Measurements from ENCODE around the gene TACC2.
"Not testable (repeated sequence)": the region's sequence is repeated elsewhere in the genome, so short reads cannot be mapped to it uniquely, and the experiment has no call there.

TACC2 gene

GRCh38 chr10:121952226-121952625 lies 36.7 kb upstream of the TACC2 start:
- DNase-seq (ENCODE audit: low read depth) = no peak
- TF ChIP-seq CTCF (IDR thresholded peaks at IDR 0.05; ENCODE audit: low read depth, low read length, missing control alignments) = no peak
- in situ Hi-C loops (cut with HindIII; ENCODE audit: low sequenced_read_pairs) = no loop called here
- no peak overlapping the region for H3K4me3 ChIP-seq (ENCODE audit: low read depth, low read length)

- no peak overlapping the region for H3K4me3 ChIP-seq (ENCODE audit: low read depth, low read length)
- no peak for TF ChIP-seq CTCF (IDR thresholded peaks at IDR 0.05; ENCODE audit: low read depth, low read length, missing control alignments)
- in situ Hi-C loops (cut with HindIII; ENCODE audit: low sequenced_read_pairs) = no loop called here
- DNase-seq (ENCODE audit: low read depth) = no peak
These were observed 32.6 kb upstream of the TACC2 start for GRCh38 chr10:121956111-121957061.

GRCh38 chr10:121959671-121960070 lies 29.3 kb upstream of the TACC2 start:
- no peak for DNase-seq (ENCODE audit: low read depth)
- H3K4me3 ChIP-seq (ENCODE audit: low read depth, low read length) = no peak overlapping the region
- TF ChIP-seq CTCF (IDR thresholded peaks at IDR 0.05; ENCODE audit: low read depth, low read length, missing control alignments) = no peak
- in situ Hi-C loops (cut with HindIII; ENCODE audit: low sequenced_read_pairs) = no loop called here

GRCh38 chr10:121961456-121961855 lies 27.5 kb upstream of the TACC2 start:
- no peak for DNase-seq (ENCODE audit: low read depth)
- no peak overlapping the region for H3K4me3 ChIP-seq (ENCODE audit: low read depth, low read length)
- no peak for TF ChIP-seq CTCF (IDR thresholded peaks at IDR 0.05; ENCODE audit: low read depth, low read length, missing control alignments)
- in situ Hi-C loops (cut with HindIII; ENCODE audit: low sequenced_read_pairs) = no loop called here

GRCh38 chr10:121965996-121966395 lies 23.0 kb upstream of the TACC2 start:
- H3K4me3 ChIP-seq (ENCODE audit: low read depth, low read length) = no peak overlapping the region
- no peak for TF ChIP-seq CTCF (IDR thresholded peaks at IDR 0.05; ENCODE audit: low read depth, low read length, missing control alignments)
- in situ Hi-C loops (cut with HindIII; ENCODE audit: low sequenced_read_pairs) = no loop called here
- no peak for DNase-seq (ENCODE audit: low read depth)

GRCh38 chr10:121969086-121969485 lies 19.9 kb upstream of the TACC2 start:
- H3K4me3 ChIP-seq (ENCODE audit: low read depth, low read length); in situ Hi-C loops (cut with HindIII; ENCODE audit: low sequenced_read_pairs); DNase-seq (ENCODE audit: low read depth): not testable (repeated sequence)

- in situ Hi-C loops (cut with HindIII; ENCODE audit: low sequenced_read_pairs) = no loop called here
- no peak for DNase-seq (ENCODE audit: low read depth)
- no peak for TF ChIP-seq CTCF (IDR thresholded peaks at IDR 0.05; ENCODE audit: low read depth, low read length, missing control alignments)
- peak overlapping the region; percentile 73 for H3K4me3 ChIP-seq (ENCODE audit: low read depth, low read length)
These were observed 14.9 kb upstream of the TACC2 start for GRCh38 chr10:121974019-121974534.

Measured in astrocyte of the cerebellum (primary cell).